Measurements from ENCODE around the gene COL8A2. TPM values are rescaled to one million over a fixed set of nuclear protein-coding genes. Genes with fewer than 3 reads are reported as not detected.

The COL8A2 gene
- 1.4 TPM for total RNA-seq
- long read RNA-seq, full-length matches to known transcripts, result 2 of 7 reads
- long read RNA-seq, partial matches to known transcripts, result 0 of 7 reads
- long read RNA-seq, other reads (novel, unspliced or antisense), result 5 of 7 reads

GRCh38 chr1:36125129-36125991, at the start of gene COL8A2:
TSS of gene COL8A2 (minus strand) at chr1:36125222. CDS start at chr1:36100242, 24,980 bp downstream.
- peak; percentile 75 for ATAC-seq (ENCODE audit: poor library complexity)
- intact Hi-C loops (cut with DNase I), result no loop called here
- peak; percentile 66 for DNase-seq

DNA sequence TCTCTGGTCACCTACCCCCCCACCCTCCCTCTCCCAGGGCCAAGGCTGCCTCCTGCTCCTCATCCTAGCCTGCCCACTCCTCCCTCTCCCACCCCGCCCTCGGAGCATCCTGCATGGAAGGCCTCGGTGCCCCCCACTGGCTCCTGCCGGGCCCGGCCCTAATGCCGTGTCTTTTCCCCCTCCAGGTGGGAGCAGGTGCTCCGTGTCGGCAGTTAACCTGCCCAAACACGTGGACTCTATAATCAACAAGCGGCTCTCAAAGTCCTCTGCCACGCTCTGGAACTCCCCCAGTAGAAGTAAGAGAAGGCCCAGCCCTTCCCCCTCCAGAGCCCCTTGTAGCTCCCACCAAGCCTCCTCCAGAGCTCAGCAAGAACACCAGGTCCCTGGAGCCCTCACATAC, 49.7 kb upstream of the COL8A2 start:
- intact Hi-C loops (cut with DNase I), result no loop called here
- ATAC-seq (ENCODE audit: poor library complexity) (no peak), DNase-seq (no peak)

- intact Hi-C loops (cut with DNase I), result no loop called here
- ATAC-seq (ENCODE audit: poor library complexity) (no peak), DNase-seq (no peak)
Measured at GRCh38 chr1:36172983-36173382, 48.0 kb upstream of the COL8A2 start.

DNA sequence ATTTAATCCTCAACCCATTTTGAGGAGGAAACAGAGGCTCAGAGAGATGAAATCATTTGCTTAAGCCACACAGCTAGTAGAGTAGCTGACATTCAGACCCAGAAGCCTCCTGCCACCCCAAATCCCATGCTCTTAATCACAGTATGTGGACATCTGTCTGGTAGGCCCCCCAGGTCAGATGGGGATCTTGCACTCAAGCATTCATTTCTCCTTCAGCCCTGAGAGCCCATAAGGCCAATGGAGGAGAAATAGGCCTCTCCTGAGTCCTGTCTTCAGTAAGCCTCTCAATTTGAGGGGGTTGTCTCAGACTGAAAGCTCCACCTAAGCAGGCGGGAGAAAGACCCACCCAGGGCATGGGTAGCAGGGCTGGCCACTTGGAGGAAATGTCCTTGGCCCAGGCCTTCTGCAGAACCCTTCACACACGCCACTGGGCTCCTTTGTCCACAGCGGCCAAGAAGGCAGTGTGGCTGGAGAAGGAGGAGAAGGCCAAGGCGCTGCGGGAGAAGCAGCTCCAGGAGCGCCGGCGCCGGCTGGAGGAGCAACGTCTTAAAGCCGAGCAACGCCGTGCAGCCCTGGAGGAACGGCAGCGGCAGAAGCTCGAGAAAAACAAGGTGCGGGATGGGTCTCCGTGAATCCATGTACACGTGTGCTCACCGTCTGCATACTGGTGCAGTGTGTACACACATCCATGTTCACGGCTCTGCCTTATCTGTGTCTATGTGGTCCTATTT, 47.2 kb upstream of the COL8A2 start:
- ATAC-seq (ENCODE audit: poor library complexity), result no peak
- intact Hi-C loops (cut with DNase I), result no loop called here
- DNase-seq, result no peak

DNA sequence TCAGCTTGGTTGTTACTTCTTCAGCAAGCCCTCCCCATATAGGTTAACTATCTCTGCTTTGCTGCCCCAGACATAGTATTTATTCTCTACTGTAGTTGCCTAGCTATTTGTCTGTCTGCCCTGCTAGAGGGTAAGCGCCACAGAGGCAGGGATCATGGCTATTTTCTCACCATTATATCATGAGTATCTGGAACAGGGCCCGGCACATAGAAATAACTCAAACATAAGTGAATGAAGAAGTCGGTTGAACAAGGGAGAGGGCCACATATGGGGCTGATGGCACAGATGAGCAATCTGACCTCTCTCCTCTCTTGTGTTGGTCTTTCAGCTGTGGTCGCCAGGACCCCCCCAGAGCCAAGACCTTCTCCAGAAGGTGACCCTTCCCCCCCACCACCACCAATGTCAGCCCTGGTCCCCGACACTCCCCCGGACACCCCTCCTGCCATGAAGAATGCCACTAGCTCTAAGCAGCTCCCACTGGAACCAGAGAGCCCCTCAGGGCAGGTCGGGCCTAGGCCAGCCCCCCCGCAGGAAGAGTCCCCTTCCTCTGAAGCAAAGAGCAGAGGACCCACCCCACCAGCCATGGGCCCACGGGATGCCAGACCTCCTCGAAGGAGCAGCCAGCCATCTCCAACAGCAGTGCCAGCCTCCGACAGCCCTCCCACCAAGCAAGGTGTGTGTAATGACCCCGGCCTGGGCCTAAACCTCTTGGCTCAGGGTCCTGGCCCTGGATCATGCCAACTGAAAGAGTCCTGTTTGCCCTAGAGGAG, 45.8 kb upstream of the COL8A2 start:
- peak; percentile 39 for ATAC-seq (ENCODE audit: poor library complexity)
- no peak for DNase-seq
- intact Hi-C loops (cut with DNase I), result no loop called here

GRCh38 chr1:36168514-36168913, 43.5 kb upstream of the COL8A2 start:
- no peak for ATAC-seq (ENCODE audit: poor library complexity)
- intact Hi-C loops (cut with DNase I), result no loop called here
- no peak for DNase-seq

DNA sequence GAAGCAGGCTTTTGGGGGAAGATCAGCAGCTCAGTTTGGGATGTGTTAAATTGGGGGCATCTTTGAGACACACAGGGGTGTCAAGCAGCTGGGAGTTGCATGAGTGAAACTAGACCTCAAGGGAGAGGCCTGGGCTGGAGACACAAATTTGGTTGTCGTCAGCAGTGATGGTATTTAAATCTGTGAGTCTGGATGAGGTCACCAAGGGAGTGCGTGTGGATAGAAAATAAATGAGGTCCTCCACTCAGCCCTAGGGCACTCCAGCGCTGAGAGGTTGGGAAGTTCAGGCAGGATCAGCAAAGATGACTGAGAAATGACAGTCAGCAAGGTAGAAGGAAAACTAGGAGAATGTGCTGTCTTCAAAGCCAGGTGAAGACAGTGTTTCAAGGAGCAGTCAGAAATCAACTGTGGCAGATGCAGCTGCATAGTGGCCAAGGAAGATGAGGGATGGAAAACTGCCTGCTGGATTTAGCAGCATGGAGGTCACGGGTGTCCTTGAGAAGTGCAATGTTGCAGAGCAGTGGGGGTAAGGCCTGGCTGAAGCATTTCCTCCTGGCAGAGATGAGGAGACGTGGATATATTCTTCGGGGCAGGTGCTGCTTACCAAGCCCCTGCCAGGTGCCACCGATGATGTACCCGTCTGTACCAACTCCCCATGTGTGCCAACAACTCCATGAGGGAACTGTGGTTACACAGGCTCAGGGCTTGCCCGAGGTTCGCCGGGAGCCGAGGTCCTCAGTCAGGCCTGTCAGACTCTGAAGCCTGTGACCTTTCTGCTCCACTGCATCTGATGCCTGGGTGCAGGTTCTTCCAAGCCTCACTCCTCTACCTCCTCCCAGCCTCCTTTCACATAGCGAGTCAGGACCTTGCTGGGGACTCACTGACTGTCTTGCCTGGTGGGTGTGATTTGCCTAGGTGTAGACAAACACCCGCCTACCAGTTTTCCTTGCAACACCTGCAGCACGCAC, 42.2 kb upstream of the COL8A2 start:
- intact Hi-C loops (cut with DNase I), result no loop called here
- ATAC-seq (ENCODE audit: poor library complexity), result peak; percentile 24
- no peak for DNase-seq

DNA sequence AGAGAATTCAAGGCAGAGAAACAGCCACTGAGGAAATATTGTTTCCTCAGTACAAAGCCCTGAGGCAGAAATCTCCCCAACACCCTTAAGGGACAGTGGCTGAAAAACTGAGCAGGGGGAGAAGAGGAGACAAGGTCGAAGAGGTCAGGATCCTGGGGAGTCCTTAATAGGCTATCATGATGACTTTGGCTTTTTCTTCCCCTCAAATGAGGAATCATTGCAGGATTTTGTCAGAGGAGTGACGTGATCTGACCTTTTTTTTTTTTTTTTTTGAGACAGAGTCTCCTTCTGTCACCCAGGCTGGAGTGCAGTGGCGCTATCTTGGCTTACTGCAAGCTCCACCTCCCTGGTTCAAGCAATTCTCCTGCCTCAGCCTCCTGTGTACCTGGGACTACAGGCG, 41.1 kb upstream of the COL8A2 start:
- intact Hi-C loops (cut with DNase I), result no loop called here
- DNase-seq, result no peak

GRCh38 chr1:36165145-36165544, 40.1 kb upstream of the COL8A2 start:
- no peak for DNase-seq
- intact Hi-C loops (cut with DNase I), result no loop called here
- no peak for ATAC-seq (ENCODE audit: poor library complexity)

More for the DNA sequence above, 41.1 kb upstream of the COL8A2 start:
- no peak for ATAC-seq (ENCODE audit: poor library complexity)

DNA sequence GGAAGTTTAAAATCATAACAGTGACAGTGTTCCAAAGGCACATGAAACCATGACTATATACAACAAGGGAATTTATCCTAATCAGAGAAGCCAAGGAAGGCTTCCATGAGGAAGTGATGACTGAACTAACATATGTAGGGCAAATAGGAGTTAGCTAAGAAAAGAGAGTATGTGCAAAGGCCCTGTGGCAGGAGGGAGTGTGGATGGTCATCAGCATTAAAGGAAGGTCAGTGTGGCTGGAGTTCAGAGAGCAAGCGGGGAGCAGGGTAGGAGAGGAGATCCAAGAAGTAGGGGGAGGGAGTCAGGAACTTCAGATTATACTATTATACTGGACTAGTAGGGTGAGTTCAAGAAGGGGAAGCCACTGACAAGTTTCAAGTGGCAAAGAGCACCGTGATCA, 39.3 kb upstream of the COL8A2 start:
- ATAC-seq (ENCODE audit: poor library complexity), result no peak
- intact Hi-C loops (cut with DNase I), result no loop called here
- DNase-seq, result no peak

- intact Hi-C loops (cut with DNase I), result no loop called here
Measured at GRCh38 chr1:36163426-36163825, 38.4 kb upstream of the COL8A2 start.

DNA sequence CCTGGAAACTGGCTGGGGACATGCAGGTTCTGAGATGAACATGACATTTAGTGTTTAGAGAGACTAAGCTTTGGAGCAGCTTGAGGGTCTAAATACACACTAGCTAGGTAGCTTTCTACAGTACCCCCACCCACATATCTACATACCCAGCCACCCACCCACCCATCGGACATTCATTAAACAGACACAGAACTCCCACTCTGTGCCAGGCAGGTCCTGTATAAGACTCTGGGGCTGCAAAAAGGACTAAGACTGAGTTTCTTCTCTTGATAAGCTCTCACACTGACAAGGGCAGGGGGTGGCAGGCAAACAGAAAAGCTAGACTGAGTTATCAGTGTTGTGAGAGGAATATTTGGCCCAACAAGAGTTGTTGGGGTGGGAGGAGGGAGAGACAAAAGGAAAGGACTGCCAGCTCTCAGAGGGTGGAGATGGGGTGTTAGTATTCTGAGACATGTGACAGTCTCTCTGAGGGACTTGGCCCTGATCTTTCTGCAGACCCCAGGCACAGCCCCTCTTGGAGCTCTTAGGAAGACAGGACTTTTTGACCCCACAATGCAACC, 37.7 kb upstream of the COL8A2 start:
- intact Hi-C loops (cut with DNase I), result no loop called here
- ATAC-seq (ENCODE audit: poor library complexity), result peak; percentile 28
- DNase-seq, result peak; percentile 27

More at GRCh38 chr1:36163426-36163825, 38.4 kb upstream of the COL8A2 start:
- DNase-seq (no peak), ATAC-seq (ENCODE audit: poor library complexity) (no peak)

DNA sequence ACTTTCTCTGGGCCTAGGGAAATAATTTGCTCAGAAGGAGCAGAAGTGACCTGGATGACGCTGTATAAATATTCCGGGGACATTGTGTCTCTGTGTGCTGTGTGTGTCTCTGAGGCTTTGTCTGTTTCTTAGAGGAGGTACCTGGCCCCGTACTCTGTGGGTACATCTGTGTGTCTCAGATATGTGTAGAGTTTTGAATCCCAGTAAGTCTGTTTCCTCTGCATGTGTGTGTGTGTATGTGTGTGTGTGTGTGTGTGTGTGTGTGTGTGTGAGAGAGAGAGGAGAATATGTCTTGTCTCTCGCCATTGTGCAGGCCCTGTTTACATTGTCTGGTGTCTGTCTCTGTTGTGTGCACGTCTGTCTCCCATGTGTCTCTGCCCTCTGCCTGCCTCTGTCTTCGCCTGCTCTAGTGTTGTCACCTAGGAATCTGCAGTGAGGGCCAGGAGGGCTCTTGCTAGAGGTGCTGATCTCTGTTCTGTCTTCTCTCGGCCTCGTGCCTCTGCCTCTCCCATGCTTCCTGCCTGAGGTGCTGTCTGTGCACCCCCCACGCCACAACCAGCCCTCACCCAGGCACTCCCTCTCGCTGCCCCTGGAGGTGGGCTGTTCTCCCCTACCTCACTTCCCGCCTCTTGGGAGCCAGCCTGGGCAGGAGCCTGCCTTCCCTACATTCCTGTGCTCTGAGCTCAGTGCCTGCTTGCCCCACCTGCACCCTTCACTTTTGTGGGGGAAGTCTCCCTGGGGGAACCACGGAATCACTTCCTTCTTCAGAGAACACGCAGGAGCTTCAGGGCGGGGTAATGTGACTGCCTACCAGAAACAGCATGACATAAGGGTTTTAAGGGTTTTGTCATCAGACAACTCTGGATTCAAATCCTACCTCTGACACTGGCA, 36.9 kb upstream of the COL8A2 start:
- ATAC-seq (ENCODE audit: poor library complexity) (peak; percentile 41), DNase-seq (peak; percentile 50)
- intact Hi-C loops (cut with DNase I), result no loop called here

GRCh38 chr1:36160949-36161485, 36.0 kb upstream of the COL8A2 start:
- intact Hi-C loops (cut with DNase I), result no loop called here
- ATAC-seq (ENCODE audit: poor library complexity) (peak; percentile 22), DNase-seq (peak; percentile 83)

DNA sequence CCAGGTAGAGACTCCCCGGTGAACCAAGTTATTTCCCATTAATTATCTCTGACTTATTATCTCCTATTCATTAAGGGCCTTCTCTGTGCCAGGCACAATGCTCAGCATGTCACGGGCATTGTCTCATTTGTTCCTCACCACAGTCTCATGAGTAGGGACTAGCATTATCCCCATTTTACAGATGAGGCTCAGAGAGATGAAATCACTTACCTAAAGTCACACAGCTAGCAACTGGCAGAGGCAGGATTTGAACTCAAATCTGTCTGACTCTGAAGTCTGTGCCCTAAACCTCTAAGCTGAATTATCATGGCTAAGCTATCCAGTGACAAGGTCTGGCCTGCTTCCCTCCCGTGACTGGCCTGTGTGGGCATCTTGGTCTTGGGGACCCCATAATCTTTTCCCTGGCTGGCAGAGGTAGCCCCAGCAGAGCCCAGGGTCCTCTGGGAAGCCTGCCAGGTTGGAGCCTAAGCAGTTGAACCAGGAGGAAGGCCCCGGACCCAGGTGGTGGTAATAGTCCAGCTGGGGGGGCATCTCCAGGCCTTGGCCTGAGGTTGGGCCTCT, 35.4 kb upstream of the COL8A2 start:
- no peak for DNase-seq
- ATAC-seq (ENCODE audit: poor library complexity), result no peak
- intact Hi-C loops (cut with DNase I), result no loop called here

Data from Right ventricle myocardium superior (tissue), 1 donor.